HepG2 (cell line): ENCODE measurements around the gene RCOR1. TPM values are rescaled to one million over a fixed set of nuclear protein-coding genes. Genes with fewer than 3 reads are reported as not detected.

Experiments
- ARID2 ChIP-seq: sonication (generic); formaldehyde crosslinking; IDR thresholded peaks from 2 replicates; pipeline ENCODE4 v1.8.1; 2022; ENCODE audit warnings: mild to moderate bottlenecking, missing genetic modification reagents, borderline replicate concordance
- FOXC1 ChIP-seq: sonication (generic); formaldehyde crosslinking; IDR thresholded peaks from 2 replicates; pipeline ENCODE4 v1.8.0; 2022; ENCODE audit warnings: mild to moderate bottlenecking, missing genetic modification reagents, borderline replicate concordance
- GATAD2A ChIP-seq: IDR thresholded peaks from 2 replicates; pipeline ENCODE4 v1.6.1; 2016
- NFIC ChIP-seq: IDR thresholded peaks from 2 replicates; pipeline ENCODE4 v1.6.1; 2012; ENCODE audit warnings: mild to moderate bottlenecking, low read length, inconsistent platforms
- NONO ChIP-seq, 2 experiments: fragments of 450-650 bp in 1 of 2; sonication (generic) in 1 of 2; formaldehyde crosslinking in 1 of 2; IDR thresholded peaks in 1 of 2; conservative IDR thresholded peaks in 1 of 2; 2 replicates each; pipeline versions ENCODE4 v1.6.1 to v1.8.0; 2017 to 2022; ENCODE audit warnings: mild to moderate bottlenecking in 1 of 2, missing genetic modification reagents in 1 of 2, moderate library complexity in 1 of 2
- ZBTB3 ChIP-seq: sonication (generic); formaldehyde crosslinking; IDR thresholded peaks from 2 replicates; pipeline ENCODE4 v1.4.0; 2020; ENCODE audit warnings: low read depth, mild to moderate bottlenecking, moderate library complexity, missing genetic modification reagents, borderline replicate concordance
- ZFP36L2 ChIP-seq: sonication (generic); formaldehyde crosslinking; IDR thresholded peaks from 2 replicates; pipeline ENCODE4 v1.4.0; 2020; ENCODE audit warnings: missing genetic modification reagents
- ZNF101 ChIP-seq: sonication (generic); formaldehyde crosslinking; IDR thresholded peaks from 2 replicates; pipeline ENCODE4 v1.4.0; 2020; ENCODE audit warnings: mild to moderate bottlenecking, low read depth, missing genetic modification reagents, borderline replicate concordance
- ZNF3 ChIP-seq: IDR thresholded peaks from 2 replicates; pipeline ENCODE4 v1.7.0; 2017; ENCODE audit warnings: inconsistent platforms
- ZNF431 ChIP-seq: sonication (generic); formaldehyde crosslinking; IDR thresholded peaks from 2 replicates; pipeline ENCODE4 v1.9.0; 2022; ENCODE audit warnings: missing genetic modification reagents, low read depth, mild to moderate bottlenecking, borderline replicate concordance
- ZNF550 ChIP-seq: sonication (generic); formaldehyde crosslinking; IDR thresholded peaks from 2 replicates; pipeline ENCODE4 v1.4.0; 2020; ENCODE audit warnings: mild to moderate bottlenecking, missing genetic modification reagents, borderline replicate concordance
- ZNF747 ChIP-seq: sonication (generic); formaldehyde crosslinking; IDR thresholded peaks from 2 replicates; pipeline ENCODE4 v1.8.1; 2023; ENCODE audit warnings: missing genetic modification reagents, mild to moderate bottlenecking, borderline replicate concordance
- ZNF776 ChIP-seq: sonication (generic); formaldehyde crosslinking; IDR thresholded peaks from 2 replicates; pipeline ENCODE4 v1.4.0; 2020; ENCODE audit warnings: mild to moderate bottlenecking, missing genetic modification reagents
- ZNF788 ChIP-seq: sonication (generic); formaldehyde crosslinking; IDR thresholded peaks from 2 replicates; pipeline ENCODE4 v1.5.0; 2020; ENCODE audit warnings: mild to moderate bottlenecking, missing genetic modification reagents, borderline replicate concordance
- polyA plus RNA-seq, 8 experiments: library from polyadenylated mRNA; depleted of rRNA in 3 of 8; stranded (reverse) in 7 of 8; unstranded in 1 of 8; fragments of >200 nt; fragmentation: Illumina TruSeq in 4 of 8; extraction: Trizol in 4 of 8; gene quantifications; 2 replicates each; pipeline versions ENCODE4 v1.2.1 to v1.2.3, GENCODE V29; 2011 to 2016; ENCODE audit warnings: low read depth in 4 of 8, missing spikeins in 1 of 8, mixed read lengths in 1 of 8; ENCODE audit not compliant: insufficient read depth in 1 of 8
- total RNA-seq, 5 experiments: library from RNA; depleted of rRNA; stranded (reverse); fragments of >200 nt; fragmentation: Illumina TruSeq; extraction: Trizol; gene quantifications; 2 replicates each; pipeline ENCODE4 v1.2.3, GENCODE V29; 2016; ENCODE audit warnings: low read depth in 1 of 5
- TF ChIP-seq, protein P1 (sequence below): IDR thresholded peaks from 2 replicates; pipeline ENCODE4 v1.6.1; 2016; ENCODE audit warnings: mild to moderate bottlenecking, missing biosample characterization, missing genetic modification reagents
- TF ChIP-seq, protein P2 (sequence below): sonication (generic); formaldehyde crosslinking; IDR thresholded peaks from 2 replicates; pipeline ENCODE4 v1.4.0; 2020; ENCODE audit warnings: missing genetic modification reagents
- TF ChIP-seq, protein P3 (sequence below): sonication (generic); formaldehyde crosslinking; IDR thresholded peaks from 2 replicates; pipeline ENCODE4 v1.5.0; 2020; ENCODE audit warnings: mild to moderate bottlenecking, missing genetic modification reagents, moderate library complexity
- TF ChIP-seq, protein P4 (sequence below): sonication (generic); formaldehyde crosslinking; IDR thresholded peaks from 2 replicates; pipeline ENCODE4 v1.4.0; 2020; ENCODE audit warnings: mild to moderate bottlenecking, missing genetic modification reagents
- TF ChIP-seq, protein P5 (sequence below): sonication (generic); formaldehyde crosslinking; IDR thresholded peaks from 2 replicates; pipeline ENCODE4 v1.9.0; 2021; ENCODE audit warnings: missing genetic modification reagents, borderline replicate concordance
- TF ChIP-seq, protein P6 (sequence below): IDR thresholded peaks from 2 replicates; pipeline ENCODE4 v1.6.1; 2018; ENCODE audit warnings: missing genetic modification reagents, mild to moderate bottlenecking, missing compliant biosample characterization

RCOR1 gene
- total and polyA plus RNA-seq, 2 of the 13 experiments (the other 11 are each of a cell fraction or from before 2014, with no cell fraction given), result 10.2 to 11.1 TPM

DNA sequence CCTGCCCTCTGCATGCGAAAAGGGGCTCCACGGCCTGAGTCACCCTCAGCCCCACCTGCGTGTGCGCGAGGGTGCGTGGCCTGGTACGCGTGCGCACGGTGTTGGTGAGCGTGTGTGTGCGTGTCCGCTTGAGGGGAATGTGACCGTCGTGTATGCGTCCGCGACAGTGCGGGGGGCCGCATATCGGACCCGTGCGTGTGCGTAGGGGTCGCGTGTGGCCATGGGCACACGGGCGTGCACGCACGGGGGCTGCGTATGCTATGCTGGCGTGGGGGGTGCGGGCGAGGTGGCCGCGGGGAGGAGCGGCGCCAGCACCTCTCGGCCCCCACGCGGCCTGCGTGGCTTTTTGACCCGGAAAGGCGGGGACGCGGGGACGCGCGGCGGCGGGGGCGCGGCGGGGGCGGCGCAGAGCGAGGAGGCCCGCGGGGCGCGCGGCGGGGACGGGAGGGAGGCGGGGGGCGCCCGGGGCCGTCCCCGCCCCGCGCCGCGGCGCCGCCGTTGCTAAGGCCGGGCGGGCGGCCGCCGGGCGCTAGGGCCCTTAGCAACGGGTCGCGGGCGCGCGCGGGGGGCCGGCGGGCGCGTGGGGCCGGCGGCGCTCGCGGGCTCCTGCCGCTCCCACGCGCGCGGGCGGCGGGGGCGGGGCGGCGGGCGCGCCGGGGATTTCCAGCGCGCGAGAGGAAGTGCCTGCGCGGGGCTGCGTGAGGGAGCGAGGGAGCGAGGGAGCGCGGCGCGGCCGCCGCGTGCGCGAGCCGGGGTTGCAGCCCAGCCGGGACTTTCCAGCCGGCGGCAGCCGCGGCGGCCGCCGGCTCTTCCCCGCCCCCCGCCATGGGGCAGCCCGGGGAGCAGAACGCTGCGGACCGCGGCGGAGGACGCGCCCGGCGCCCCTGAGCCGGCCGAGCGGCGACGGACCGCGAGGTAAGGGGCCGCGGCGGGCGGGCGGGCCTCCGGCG lies 184.6 kb downstream of the RCOR1 start, which contains the start of gene TRAF3 (continued):
- TF ChIP-seq NONO (IDR thresholded peaks at IDR 0.05), result no peak
- peak; percentile 33; the same call in 1 of the 2 replicates for TF ChIP-seq NONO (CRISPR knock-in tag; conservative IDR thresholded peaks at IDR 0.05)
- no peak for TF ChIP-seq NFIC
- TF ChIP-seq, protein P1, sequence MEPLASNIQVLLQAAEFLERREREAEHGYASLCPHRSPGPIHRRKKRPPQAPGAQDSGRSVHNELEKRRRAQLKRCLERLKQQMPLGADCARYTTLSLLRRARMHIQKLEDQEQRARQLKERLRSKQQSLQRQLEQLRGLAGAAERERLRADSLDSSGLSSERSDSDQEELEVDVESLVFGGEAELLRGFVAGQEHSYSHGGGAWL (CRISPR knock-in tag), result no peak
- TF ChIP-seq ZNF550 (CRISPR knock-in tag), result no peak
- no peak for TF ChIP-seq GATAD2A (CRISPR knock-in tag)
- TF ChIP-seq ZBTB3 (CRISPR knock-in tag), result no peak
- TF ChIP-seq ZNF788, result no peak
- TF ChIP-seq ZFP36L2 (CRISPR knock-in tag), result no peak
- TF ChIP-seq, protein P2, sequence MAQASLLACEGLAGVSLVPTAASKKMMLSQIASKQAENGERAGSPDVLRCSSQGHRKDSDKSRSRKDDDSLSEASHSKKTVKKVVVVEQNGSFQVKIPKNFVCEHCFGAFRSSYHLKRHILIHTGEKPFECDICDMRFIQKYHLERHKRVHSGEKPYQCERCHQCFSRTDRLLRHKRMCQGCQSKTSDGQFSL (CRISPR knock-in tag), result peak; percentile 67; the same call in 1 of the 2 replicates
- TF ChIP-seq ZNF747 (CRISPR knock-in tag), result no peak
- TF ChIP-seq, protein P3, sequence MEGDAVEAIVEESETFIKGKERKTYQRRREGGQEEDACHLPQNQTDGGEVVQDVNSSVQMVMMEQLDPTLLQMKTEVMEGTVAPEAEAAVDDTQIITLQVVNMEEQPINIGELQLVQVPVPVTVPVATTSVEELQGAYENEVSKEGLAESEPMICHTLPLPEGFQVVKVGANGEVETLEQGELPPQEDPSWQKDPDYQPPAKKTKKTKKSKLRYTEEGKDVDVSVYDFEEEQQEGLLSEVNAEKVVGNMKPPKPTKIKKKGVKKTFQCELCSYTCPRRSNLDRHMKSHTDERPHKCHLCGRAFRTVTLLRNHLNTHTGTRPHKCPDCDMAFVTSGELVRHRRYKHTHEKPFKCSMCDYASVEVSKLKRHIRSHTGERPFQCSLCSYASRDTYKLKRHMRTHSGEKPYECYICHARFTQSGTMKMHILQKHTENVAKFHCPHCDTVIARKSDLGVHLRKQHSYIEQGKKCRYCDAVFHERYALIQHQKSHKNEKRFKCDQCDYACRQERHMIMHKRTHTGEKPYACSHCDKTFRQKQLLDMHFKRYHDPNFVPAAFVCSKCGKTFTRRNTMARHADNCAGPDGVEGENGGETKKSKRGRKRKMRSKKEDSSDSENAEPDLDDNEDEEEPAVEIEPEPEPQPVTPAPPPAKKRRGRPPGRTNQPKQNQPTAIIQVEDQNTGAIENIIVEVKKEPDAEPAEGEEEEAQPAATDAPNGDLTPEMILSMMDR (CRISPR knock-in tag), result no peak
- no peak; the same call in 1 of the 2 replicates for TF ChIP-seq FOXC1 (CRISPR knock-in tag)
- TF ChIP-seq, protein P4, sequence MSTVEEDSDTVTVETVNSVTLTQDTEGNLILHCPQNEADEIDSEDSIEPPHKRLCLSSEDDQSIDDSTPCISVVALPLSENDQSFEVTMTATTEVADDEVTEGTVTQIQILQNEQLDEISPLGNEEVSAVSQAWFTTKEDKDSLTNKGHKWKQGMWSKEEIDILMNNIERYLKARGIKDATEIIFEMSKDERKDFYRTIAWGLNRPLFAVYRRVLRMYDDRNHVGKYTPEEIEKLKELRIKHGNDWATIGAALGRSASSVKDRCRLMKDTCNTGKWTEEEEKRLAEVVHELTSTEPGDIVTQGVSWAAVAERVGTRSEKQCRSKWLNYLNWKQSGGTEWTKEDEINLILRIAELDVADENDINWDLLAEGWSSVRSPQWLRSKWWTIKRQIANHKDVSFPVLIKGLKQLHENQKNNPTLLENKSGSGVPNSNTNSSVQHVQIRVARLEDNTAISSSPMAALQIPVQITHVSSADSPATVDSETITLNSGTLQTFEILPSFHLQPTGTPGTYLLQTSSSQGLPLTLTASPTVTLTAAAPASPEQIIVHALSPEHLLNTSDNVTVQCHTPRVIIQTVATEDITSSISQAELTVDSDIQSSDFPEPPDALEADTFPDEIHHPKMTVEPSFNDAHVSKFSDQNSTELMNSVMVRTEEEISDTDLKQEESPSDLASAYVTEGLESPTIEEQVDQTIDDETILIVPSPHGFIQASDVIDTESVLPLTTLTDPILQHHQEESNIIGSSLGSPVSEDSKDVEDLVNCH, result no peak
- TF ChIP-seq ARID2, result no peak
- TF ChIP-seq, protein P5, sequence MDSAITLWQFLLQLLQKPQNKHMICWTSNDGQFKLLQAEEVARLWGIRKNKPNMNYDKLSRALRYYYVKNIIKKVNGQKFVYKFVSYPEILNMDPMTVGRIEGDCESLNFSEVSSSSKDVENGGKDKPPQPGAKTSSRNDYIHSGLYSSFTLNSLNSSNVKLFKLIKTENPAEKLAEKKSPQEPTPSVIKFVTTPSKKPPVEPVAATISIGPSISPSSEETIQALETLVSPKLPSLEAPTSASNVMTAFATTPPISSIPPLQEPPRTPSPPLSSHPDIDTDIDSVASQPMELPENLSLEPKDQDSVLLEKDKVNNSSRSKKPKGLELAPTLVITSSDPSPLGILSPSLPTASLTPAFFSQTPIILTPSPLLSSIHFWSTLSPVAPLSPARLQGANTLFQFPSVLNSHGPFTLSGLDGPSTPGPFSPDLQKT (CRISPR knock-in tag), result no peak
- no peak for TF ChIP-seq ZNF776 (CRISPR knock-in tag)
- TF ChIP-seq, protein P6, sequence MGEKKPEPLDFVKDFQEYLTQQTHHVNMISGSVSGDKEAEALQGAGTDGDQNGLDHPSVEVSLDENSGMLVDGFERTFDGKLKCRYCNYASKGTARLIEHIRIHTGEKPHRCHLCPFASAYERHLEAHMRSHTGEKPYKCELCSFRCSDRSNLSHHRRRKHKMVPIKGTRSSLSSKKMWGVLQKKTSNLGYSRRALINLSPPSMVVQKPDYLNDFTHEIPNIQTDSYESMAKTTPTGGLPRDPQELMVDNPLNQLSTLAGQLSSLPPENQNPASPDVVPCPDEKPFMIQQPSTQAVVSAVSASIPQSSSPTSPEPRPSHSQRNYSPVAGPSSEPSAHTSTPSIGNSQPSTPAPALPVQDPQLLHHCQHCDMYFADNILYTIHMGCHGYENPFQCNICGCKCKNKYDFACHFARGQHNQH, result no peak
- no peak for TF ChIP-seq ZNF3 (CRISPR knock-in tag)
- TF ChIP-seq ZNF431 (CRISPR knock-in tag), result no peak
- no peak for TF ChIP-seq ZNF101 (CRISPR knock-in tag)
